Measurements from ENCODE around the gene FKTN. TPM values are rescaled to one million over a fixed set of nuclear protein-coding genes. Genes with fewer than 3 reads are reported as not detected.

The FKTN gene
- total and polyA plus RNA-seq, 2 donors (not counting 3 experiments of a cell fraction or from before 2014, with no cell fraction given) = 2.8 to 13.2 TPM

DNA sequence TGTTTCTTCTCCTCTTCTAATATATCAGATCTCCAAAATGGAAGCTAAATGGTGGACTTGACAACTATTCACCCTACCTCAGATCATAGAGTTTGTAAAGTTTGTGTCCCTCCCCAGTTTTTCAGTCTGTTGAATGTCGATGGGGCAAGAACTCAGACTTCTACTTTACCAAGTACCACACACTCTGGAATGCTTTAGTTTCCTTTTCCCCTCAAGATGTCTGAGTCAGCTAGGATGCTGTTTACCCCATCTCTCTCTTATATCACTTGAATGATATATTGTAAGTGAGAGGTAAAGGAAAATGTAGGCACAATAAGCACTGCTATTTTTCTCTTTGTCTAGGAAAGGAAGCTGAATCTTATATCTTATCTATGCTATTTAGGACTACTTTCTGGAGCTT lies 78.4 kb downstream of the FKTN start:
- no peak overlapping the region for H3K27ac ChIP-seq (ENCODE audit: insufficient read depth, low read depth, low read length)
- ChIA-PET CTCF (interaction anchor here (2.7 to 3.5 kb wide), 2 partner anchors 11 to 23 kb away, joined by 10 to 16 read pairs; no protein-coding TSS in a partner anchor), POLR2A (no interaction called here)
- no peaks in the 10 kb centered on the region for H3K79me2 ChIP-seq (ENCODE audit: control insufficient read depth, insufficient read depth, low read length)
- H4K20me1 ChIP-seq (replicated peaks; ENCODE audit: control insufficient read depth, extremely low read depth, insufficient read depth, low read length) = no peaks in the 10 kb centered on the region
- dilution Hi-C loops (cut with MboI; ENCODE audit: extremely low pct_ligation_motif_present, low sequenced_read_pairs) = no loop called here
- no peaks in the 10 kb centered on the region for H3K9me3 ChIP-seq (replicated peaks; ENCODE audit: control insufficient read depth, insufficient read depth, low read length)
- no TSS peak for BruUV-seq (replicated peaks)
- no peaks in the 10 kb centered on the region for H3K9me1 ChIP-seq (replicated peaks; ENCODE audit: control insufficient read depth, extremely low read depth, insufficient read depth, low read length)
- no peak overlapping the region for H3K9ac ChIP-seq (replicated peaks; ENCODE audit: extremely low read depth, insufficient read depth, low read length)
- no peaks in the 10 kb centered on the region for H3K36me3 ChIP-seq (ENCODE audit: control insufficient read depth in 2 of 2, extremely low read depth in 1 of 2, insufficient read depth in 2 of 2, low read length in 2 of 2)
- FAIRE-seq (no peak), DNase-seq (ENCODE audit: low read depth, low spot score) (peak; percentile 15)
- H3K4me2 ChIP-seq (ENCODE audit: insufficient read depth, low read length) = no peak overlapping the region
- H2AFZ ChIP-seq (ENCODE audit: low read depth, low read length) = no peak overlapping the region
- H3K4me1 ChIP-seq (ENCODE audit: control insufficient read depth, extremely low read depth, insufficient read depth, low read length) = no peaks in the 10 kb centered on the region
- no peak overlapping the region for H3K4me3 ChIP-seq (replicated peaks in 1 of 3; ENCODE audit: insufficient read depth in 1 of 3, low read depth in 1 of 3, low read length in 3 of 3)
- intact Hi-C loops (cut with micrococcal nuclease) = no loop called here
- TF ChIP-seq EZH2 (IDR thresholded peaks at IDR 0.05; ENCODE audit: borderline replicate concordance, low read depth, low read length, severe bottlenecking) = no peak
- H3K27me3 ChIP-seq (ENCODE audit: control insufficient read depth in 2 of 2, insufficient read depth in 2 of 2, low read length in 2 of 2) = no peaks in the 10 kb centered on the region

DNA sequence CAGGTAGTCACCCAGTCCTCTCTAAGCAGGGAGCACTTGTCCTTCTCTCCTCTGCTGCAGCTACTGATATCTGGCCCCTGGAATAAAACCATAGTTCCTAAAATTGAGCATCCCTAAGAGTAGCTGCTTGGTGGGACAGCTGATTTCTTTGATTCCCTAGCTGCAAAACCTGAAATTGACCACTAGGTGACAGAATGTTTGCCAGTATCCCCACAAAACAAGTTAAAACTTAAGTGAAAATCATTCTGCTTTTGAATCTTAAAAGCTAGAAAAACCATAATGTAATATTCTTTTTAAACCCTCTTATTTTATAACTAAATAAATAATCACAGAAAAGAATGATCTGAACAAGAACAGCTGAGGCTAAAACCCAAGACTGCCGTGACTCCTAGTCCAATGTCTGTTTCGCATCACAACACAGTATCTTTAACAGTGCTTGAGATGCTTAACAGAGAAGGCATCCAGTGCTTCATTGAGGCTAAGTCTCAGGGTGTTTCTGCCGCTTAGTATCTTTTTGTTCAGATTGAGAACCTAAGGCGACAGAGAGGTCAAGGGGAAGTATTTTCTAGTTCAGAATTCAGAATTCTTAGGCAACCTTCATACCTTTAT lies 80.0 kb downstream of the FKTN start:
- no peaks in the 10 kb centered on the region for H3K36me3 ChIP-seq (ENCODE audit: control insufficient read depth in 2 of 2, extremely low read depth in 1 of 2, insufficient read depth in 2 of 2, low read length in 2 of 2)
- no peaks in the 10 kb centered on the region for H3K79me2 ChIP-seq (ENCODE audit: control insufficient read depth, insufficient read depth, low read length)
- H3K4me3 ChIP-seq (replicated peaks in 1 of 3; ENCODE audit: insufficient read depth in 1 of 3, low read depth in 1 of 3, low read length in 3 of 3) = no peak overlapping the region
- no peak for DNase-seq (ENCODE audit: low read depth, low spot score)
- TF ChIP-seq, protein P1, sequence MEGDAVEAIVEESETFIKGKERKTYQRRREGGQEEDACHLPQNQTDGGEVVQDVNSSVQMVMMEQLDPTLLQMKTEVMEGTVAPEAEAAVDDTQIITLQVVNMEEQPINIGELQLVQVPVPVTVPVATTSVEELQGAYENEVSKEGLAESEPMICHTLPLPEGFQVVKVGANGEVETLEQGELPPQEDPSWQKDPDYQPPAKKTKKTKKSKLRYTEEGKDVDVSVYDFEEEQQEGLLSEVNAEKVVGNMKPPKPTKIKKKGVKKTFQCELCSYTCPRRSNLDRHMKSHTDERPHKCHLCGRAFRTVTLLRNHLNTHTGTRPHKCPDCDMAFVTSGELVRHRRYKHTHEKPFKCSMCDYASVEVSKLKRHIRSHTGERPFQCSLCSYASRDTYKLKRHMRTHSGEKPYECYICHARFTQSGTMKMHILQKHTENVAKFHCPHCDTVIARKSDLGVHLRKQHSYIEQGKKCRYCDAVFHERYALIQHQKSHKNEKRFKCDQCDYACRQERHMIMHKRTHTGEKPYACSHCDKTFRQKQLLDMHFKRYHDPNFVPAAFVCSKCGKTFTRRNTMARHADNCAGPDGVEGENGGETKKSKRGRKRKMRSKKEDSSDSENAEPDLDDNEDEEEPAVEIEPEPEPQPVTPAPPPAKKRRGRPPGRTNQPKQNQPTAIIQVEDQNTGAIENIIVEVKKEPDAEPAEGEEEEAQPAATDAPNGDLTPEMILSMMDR (IDR thresholded peaks at IDR 0.05; ENCODE audit: extremely low read depth in 1 of 2, insufficient read depth in 1 of 2, low read depth in 1 of 2, low read length in 2 of 2) = peak; percentile 19 to 29
- TF ChIP-seq EZH2 (IDR thresholded peaks at IDR 0.05; ENCODE audit: borderline replicate concordance, low read depth, low read length, severe bottlenecking) = no peak
- H2AFZ ChIP-seq (ENCODE audit: low read depth, low read length) = no peak overlapping the region
- CTCF ChIA-PET = interaction anchor here (1.0 to 3.5 kb wide), 9 partner anchors 10 to 137 kb away, joined by 3 to 16 read pairs (median 4); no protein-coding TSS in a partner anchor
- no peak overlapping the region for H3K9ac ChIP-seq (replicated peaks; ENCODE audit: extremely low read depth, insufficient read depth, low read length)
- no peaks in the 10 kb centered on the region for H3K4me1 ChIP-seq (ENCODE audit: control insufficient read depth, extremely low read depth, insufficient read depth, low read length)
- BruUV-seq (replicated peaks) = no TSS peak
- no peak overlapping the region for H3K4me2 ChIP-seq (ENCODE audit: insufficient read depth, low read length)
- no peaks in the 10 kb centered on the region for H3K27me3 ChIP-seq (ENCODE audit: control insufficient read depth in 2 of 2, insufficient read depth in 2 of 2, low read length in 2 of 2)
- intact Hi-C loops (cut with micrococcal nuclease) = no loop called here
- POLR2A ChIA-PET = no interaction called here
- no peak overlapping the region for H3K27ac ChIP-seq (ENCODE audit: insufficient read depth, low read depth, low read length)
- no peaks in the 10 kb centered on the region for H3K9me3 ChIP-seq (replicated peaks; ENCODE audit: control insufficient read depth, insufficient read depth, low read length)
- no peaks in the 10 kb centered on the region for H3K9me1 ChIP-seq (replicated peaks; ENCODE audit: control insufficient read depth, extremely low read depth, insufficient read depth, low read length)
- FAIRE-seq = no peak
- dilution Hi-C loops (cut with MboI; ENCODE audit: extremely low pct_ligation_motif_present, low sequenced_read_pairs) = no loop called here
- no peaks in the 10 kb centered on the region for H4K20me1 ChIP-seq (replicated peaks; ENCODE audit: control insufficient read depth, extremely low read depth, insufficient read depth, low read length)
